MM.1S (cell line): ENCODE results near the gene STOX2.

Experiments
- EZH2 ChIP-seq: fragments of 300-600 bp; sonication (generic); optimal IDR thresholded peaks from 2 replicates; pipeline ENCODE3; 2017; ENCODE audit warnings: low read depth, mild to moderate bottlenecking, antibody characterized with exemption, low read length, mixed read lengths
- TF ChIP-seq, protein P1 (sequence below): fragments of 300-600 bp; sonication (generic); IDR thresholded peaks from 2 replicates; pipeline ENCODE4 v1.5.1; 2016; ENCODE audit warnings: antibody characterized with exemption, low read length, mixed read lengths

GRCh38 chr4:184003433-184003832 is 98.3 kb downstream of the STOX2 start:
- TF ChIP-seq, protein P1, sequence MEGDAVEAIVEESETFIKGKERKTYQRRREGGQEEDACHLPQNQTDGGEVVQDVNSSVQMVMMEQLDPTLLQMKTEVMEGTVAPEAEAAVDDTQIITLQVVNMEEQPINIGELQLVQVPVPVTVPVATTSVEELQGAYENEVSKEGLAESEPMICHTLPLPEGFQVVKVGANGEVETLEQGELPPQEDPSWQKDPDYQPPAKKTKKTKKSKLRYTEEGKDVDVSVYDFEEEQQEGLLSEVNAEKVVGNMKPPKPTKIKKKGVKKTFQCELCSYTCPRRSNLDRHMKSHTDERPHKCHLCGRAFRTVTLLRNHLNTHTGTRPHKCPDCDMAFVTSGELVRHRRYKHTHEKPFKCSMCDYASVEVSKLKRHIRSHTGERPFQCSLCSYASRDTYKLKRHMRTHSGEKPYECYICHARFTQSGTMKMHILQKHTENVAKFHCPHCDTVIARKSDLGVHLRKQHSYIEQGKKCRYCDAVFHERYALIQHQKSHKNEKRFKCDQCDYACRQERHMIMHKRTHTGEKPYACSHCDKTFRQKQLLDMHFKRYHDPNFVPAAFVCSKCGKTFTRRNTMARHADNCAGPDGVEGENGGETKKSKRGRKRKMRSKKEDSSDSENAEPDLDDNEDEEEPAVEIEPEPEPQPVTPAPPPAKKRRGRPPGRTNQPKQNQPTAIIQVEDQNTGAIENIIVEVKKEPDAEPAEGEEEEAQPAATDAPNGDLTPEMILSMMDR, result no peak
- no peak for TF ChIP-seq EZH2
